ENCODE measurements around the gene PEX13.

The PEX13 gene

GRCh38 chr2:61059382-61059781 is 41.9 kb downstream of the PEX13 start:
- Histone ChIP-seq H3K9me3 (ENCODE audit: control insufficient read depth, insufficient read depth, low read depth, low read length) (no peaks in the 10 kb centered on the region), H3K36me3 (ENCODE audit: control insufficient read depth in 2 of 2, insufficient read depth in 1 of 2, low read length in 2 of 2) (peaks cover 0 to 3% of the 10 kb centered on the region in 2 experiments; a peak in 1 of 3 replicates), H3K4me3 (ENCODE audit: low read depth, low read length) (no peak overlapping the region), H3K4me1 (ENCODE audit: control insufficient read depth, insufficient read depth, low read length) (no peaks in the 10 kb centered on the region), H3K27ac (ENCODE audit: extremely low read depth, low read depth, low read length) (no peak overlapping the region)
- TF ChIP-seq ZBTB17 (tag by site-specific recombination; IDR thresholded peaks at IDR 0.05): no peak
- TF ChIP-seq, protein P1, sequence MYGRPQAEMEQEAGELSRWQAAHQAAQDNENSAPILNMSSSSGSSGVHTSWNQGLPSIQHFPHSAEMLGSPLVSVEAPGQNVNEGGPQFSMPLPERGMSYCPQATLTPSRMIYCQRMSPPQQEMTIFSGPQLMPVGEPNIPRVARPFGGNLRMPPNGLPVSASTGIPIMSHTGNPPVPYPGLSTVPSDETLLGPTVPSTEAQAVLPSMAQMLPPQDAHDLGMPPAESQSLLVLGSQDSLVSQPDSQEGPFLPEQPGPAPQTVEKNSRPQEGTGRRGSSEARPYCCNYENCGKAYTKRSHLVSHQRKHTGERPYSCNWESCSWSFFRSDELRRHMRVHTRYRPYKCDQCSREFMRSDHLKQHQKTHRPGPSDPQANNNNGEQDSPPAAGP (tag by site-specific recombination; IDR thresholded peaks at IDR 0.05): no peak
- no peak for TF ChIP-seq ZNF354C (tag by site-specific recombination; IDR thresholded peaks at IDR 0.05; ENCODE audit: borderline replicate concordance, low read depth)
- no peak for TF ChIP-seq SCRT2 (tag by site-specific recombination; IDR thresholded peaks at IDR 0.05)
- TF ChIP-seq SP3 (tag by site-specific recombination; IDR thresholded peaks at IDR 0.05): no peak
- TF ChIP-seq, protein P2, sequence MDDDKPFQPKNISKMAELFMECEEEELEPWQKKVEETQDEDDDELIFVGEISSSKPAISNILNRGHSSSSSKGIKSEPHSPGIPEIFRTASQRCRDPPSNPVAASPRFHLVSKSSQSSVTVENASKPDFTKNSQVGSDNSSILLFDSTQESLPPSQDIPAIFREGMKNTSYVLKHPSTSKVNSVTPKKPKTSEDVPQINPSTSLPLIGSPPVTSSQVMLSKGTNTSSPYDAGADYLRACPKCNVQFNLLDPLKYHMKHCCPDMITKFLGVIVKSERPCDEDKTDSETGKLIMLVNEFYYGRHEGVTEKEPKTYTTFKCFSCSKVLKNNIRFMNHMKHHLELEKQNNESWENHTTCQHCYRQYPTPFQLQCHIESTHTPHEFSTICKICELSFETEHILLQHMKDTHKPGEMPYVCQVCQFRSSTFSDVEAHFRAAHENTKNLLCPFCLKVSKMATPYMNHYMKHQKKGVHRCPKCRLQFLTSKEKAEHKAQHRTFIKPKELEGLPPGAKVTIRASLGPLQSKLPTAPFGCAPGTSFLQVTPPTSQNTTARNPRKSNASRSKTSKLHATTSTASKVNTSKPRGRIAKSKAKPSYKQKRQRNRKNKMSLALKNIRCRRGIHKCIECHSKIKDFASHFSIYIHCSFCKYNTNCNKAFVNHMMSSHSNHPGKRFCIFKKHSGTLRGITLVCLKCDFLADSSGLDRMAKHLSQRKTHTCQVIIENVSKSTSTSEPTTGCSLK (tag by site-specific recombination; IDR thresholded peaks at IDR 0.05): no peak
- TF ChIP-seq ZNF426 (tag by site-specific recombination; IDR thresholded peaks at IDR 0.05): no peak
- TF ChIP-seq IKZF3 (tag by site-specific recombination; IDR thresholded peaks at IDR 0.05): no peak
- TF ChIP-seq ZNF2 (tag by site-specific recombination; IDR thresholded peaks at IDR 0.05): no peak
- TF ChIP-seq, protein P3, sequence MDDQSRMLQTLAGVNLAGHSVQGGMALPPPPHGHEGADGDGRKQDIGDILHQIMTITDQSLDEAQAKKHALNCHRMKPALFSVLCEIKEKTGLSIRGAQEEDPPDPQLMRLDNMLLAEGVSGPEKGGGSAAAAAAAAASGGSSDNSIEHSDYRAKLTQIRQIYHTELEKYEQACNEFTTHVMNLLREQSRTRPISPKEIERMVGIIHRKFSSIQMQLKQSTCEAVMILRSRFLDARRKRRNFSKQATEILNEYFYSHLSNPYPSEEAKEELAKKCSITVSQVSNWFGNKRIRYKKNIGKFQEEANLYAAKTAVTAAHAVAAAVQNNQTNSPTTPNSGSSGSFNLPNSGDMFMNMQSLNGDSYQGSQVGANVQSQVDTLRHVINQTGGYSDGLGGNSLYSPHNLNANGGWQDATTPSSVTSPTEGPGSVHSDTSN (CRISPR knock-in tag; IDR thresholded peaks at IDR 0.05): no peak
- ChIA-PET POLR2A (interaction anchor here (0.8 kb wide), 1 partner anchor 793 kb away, joined by 3 read pairs; no protein-coding TSS in a partner anchor), CTCF (no interaction called here)

GRCh38 chr2:61065714-61066709 is 48.5 kb downstream of the PEX13 start, which contains the start of gene SANBR:
TSS of gene SANBR (plus strand) at chr2:61065871. CDS start at chr2:61070351, 4,480 bp downstream.
- peaks cover 12 to 16% of the 10 kb centered on the region in 2 experiments for H3K36me3 ChIP-seq (ENCODE audit: control insufficient read depth in 2 of 2, insufficient read depth in 1 of 2, low read length in 2 of 2)
- POLR2A ChIA-PET: interaction anchor here (0.9 to 2.4 kb wide), 3 partner anchors 49 to 118 kb away, joined by 3 to 8 read pairs (median 3); partner anchors contain the start of gene PEX13
- H3K4me1 ChIP-seq (ENCODE audit: control insufficient read depth, insufficient read depth, low read length): peaks cover 5% of the 10 kb centered on the region; the same call in 1 of the 2 replicates
- H3K27ac ChIP-seq (ENCODE audit: extremely low read depth, low read depth, low read length): peak within 1 kb of the TSS; percentile 69
- CTCF ChIA-PET: interaction anchor here (0.8 to 1.0 kb wide), 3 partner anchors 24 to 355 kb away, joined by 3 to 4 read pairs (median 3); no protein-coding TSS in a partner anchor
- no peaks in the 10 kb centered on the region for H3K9me3 ChIP-seq (ENCODE audit: control insufficient read depth, insufficient read depth, low read depth, low read length)
- H3K4me3 ChIP-seq (ENCODE audit: low read depth, low read length): peak within 1 kb of the TSS; percentile 80
- no peak for TF ChIP-seq ZNF175 (tag by site-specific recombination; IDR thresholded peaks at IDR 0.05)
- no peak for TF ChIP-seq ZNF529 (tag by site-specific recombination; IDR thresholded peaks at IDR 0.05; ENCODE audit: insufficient replicate concordance)
- TF ChIP-seq ZNF391 (tag by site-specific recombination; IDR thresholded peaks at IDR 0.05; ENCODE audit: borderline replicate concordance, low read depth): 0 out of 2 replicates have a peak, but pooled peaks have one; percentile 25
- TF ChIP-seq ZNF558 (tag by site-specific recombination; IDR thresholded peaks at IDR 0.05): no peak
- TF ChIP-seq ZNF518A (tag by site-specific recombination; conservative IDR thresholded peaks at IDR 0.05; ENCODE audit: low read depth): no peak
- TF ChIP-seq ZNF23 (tag by site-specific recombination; IDR thresholded peaks at IDR 0.05; ENCODE audit: borderline replicate concordance): no peak
- TF ChIP-seq, protein P4, sequence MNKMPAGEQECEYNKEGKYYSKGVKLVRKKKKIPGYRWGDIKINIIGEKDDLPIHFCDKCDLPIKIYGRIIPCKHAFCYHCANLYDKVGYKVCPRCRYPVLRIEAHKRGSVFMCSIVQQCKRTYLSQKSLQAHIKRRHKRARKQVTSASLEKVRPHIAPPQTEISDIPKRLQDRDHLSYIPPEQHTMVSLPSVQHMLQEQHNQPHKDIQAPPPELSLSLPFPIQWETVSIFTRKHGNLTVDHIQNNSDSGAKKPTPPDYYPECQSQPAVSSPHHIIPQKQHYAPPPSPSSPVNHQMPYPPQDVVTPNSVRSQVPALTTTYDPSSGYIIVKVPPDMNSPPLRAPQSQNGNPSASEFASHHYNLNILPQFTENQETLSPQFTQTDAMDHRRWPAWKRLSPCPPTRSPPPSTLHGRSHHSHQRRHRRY (tag by site-specific recombination; IDR thresholded peaks at IDR 0.05): no peak
- TF ChIP-seq, protein P5, sequence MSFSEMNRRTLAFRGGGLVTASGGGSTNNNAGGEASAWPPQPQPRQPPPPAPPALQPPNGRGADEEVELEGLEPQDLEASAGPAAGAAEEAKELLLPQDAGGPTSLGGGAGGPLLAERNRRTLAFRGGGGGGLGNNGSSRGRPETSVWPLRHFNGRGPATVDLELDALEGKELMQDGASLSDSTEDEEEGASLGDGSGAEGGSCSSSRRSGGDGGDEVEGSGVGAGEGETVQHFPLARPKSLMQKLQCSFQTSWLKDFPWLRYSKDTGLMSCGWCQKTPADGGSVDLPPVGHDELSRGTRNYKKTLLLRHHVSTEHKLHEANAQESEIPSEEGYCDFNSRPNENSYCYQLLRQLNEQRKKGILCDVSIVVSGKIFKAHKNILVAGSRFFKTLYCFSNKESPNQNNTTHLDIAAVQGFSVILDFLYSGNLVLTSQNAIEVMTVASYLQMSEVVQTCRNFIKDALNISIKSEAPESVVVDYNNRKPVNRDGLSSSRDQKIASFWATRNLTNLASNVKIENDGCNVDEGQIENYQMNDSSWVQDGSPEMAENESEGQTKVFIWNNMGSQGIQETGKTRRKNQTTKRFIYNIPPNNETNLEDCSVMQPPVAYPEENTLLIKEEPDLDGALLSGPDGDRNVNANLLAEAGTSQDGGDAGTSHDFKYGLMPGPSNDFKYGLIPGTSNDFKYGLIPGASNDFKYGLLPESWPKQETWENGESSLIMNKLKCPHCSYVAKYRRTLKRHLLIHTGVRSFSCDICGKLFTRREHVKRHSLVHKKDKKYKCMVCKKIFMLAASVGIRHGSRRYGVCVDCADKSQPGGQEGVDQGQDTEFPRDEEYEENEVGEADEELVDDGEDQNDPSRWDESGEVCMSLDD (tag by site-specific recombination; IDR thresholded peaks at IDR 0.05): 0 out of 2 replicates have a peak, but pooled peaks have one; percentile 40
